ENCODE data around the gene MMP15.
"Not testable (repeated sequence)": the region's sequence is repeated elsewhere in the genome, so short reads cannot be mapped to it uniquely, and the experiment has no call there.

GRCh38 chr16:58072134-58072533 lies 46.6 kb downstream of the MMP15 start:
- TF ChIP-seq CTCF (IDR thresholded peaks at IDR 0.05); YY1 (IDR thresholded peaks at IDR 0.05; ENCODE audit: low read depth); JUND (IDR thresholded peaks at IDR 0.05): not testable (repeated sequence)
- TF ChIP-seq, protein P1, sequence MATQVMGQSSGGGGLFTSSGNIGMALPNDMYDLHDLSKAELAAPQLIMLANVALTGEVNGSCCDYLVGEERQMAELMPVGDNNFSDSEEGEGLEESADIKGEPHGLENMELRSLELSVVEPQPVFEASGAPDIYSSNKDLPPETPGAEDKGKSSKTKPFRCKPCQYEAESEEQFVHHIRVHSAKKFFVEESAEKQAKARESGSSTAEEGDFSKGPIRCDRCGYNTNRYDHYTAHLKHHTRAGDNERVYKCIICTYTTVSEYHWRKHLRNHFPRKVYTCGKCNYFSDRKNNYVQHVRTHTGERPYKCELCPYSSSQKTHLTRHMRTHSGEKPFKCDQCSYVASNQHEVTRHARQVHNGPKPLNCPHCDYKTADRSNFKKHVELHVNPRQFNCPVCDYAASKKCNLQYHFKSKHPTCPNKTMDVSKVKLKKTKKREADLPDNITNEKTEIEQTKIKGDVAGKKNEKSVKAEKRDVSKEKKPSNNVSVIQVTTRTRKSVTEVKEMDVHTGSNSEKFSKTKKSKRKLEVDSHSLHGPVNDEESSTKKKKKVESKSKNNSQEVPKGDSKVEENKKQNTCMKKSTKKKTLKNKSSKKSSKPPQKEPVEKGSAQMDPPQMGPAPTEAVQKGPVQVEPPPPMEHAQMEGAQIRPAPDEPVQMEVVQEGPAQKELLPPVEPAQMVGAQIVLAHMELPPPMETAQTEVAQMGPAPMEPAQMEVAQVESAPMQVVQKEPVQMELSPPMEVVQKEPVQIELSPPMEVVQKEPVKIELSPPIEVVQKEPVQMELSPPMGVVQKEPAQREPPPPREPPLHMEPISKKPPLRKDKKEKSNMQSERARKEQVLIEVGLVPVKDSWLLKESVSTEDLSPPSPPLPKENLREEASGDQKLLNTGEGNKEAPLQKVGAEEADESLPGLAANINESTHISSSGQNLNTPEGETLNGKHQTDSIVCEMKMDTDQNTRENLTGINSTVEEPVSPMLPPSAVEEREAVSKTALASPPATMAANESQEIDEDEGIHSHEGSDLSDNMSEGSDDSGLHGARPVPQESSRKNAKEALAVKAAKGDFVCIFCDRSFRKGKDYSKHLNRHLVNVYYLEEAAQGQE (IDR thresholded peaks at IDR 0.05; ENCODE audit: low read depth, low read length) = not testable (repeated sequence)
